ENCODE measurements around the gene SOCS7. TPM values are rescaled to one million over a fixed set of nuclear protein-coding genes. Genes with fewer than 3 reads are reported as not detected.

SOCS7 gene
- total and polyA plus RNA-seq, 2 experiments from 2014 or later, result 2.7 to 15.9 TPM

GRCh38 chr17:38440614-38441397, 89.2 kb downstream of the SOCS7 start:
- H3K36me3 ChIP-seq (replicated peaks; ENCODE audit: insufficient read depth, low read depth), result no peaks in the 10 kb centered on the region
- H3K27ac ChIP-seq, result no peak overlapping the region
- H2AFZ ChIP-seq, result no peak overlapping the region
- TF ChIP-seq EZH2phosphoT487 (IDR thresholded peaks at IDR 0.05; ENCODE audit: low read depth, severe bottlenecking, unreplicated experiment) (no peak), EZH2 (IDR thresholded peaks at IDR 0.05; ENCODE audit: borderline replicate concordance) (no peak), CTCF (IDR thresholded peaks at IDR 0.05; ENCODE audit: poor library complexity) (no peak)
- no peaks in the 10 kb centered on the region for H3K79me2 ChIP-seq
- no peaks in the 10 kb centered on the region for H3K9me2 ChIP-seq (replicated peaks; ENCODE audit: insufficient read depth)
- 81% methylated on average over 14 of the region's 16 CpGs for WGBS (ENCODE audit: low lambda C conversion rate, missing lambda C conversion rate)
- H4K20me1 ChIP-seq (ENCODE audit: insufficient read depth, poor library complexity, severe bottlenecking), result peaks cover 7% of the 10 kb centered on the region
- H3K27me3 ChIP-seq, result no peaks in the 10 kb centered on the region
- no peak for DNase-seq (ENCODE audit: low spot score)
- no peaks in the 10 kb centered on the region for H3K9me3 ChIP-seq (ENCODE audit: low read depth)
- no peak overlapping the region for H3K4me3 ChIP-seq
- H3K4me1 ChIP-seq (ENCODE audit: insufficient read depth), result no peaks in the 10 kb centered on the region
- no peak overlapping the region for H3K4me2 ChIP-seq

GRCh38 chr17:38441429-38442061, 89.9 kb downstream of the SOCS7 start:
- H3K27me3 ChIP-seq, result no peaks in the 10 kb centered on the region

GRCh38 chr17:38442548-38442947, 90.9 kb downstream of the SOCS7 start:
- H3K36me3 ChIP-seq (replicated peaks; ENCODE audit: insufficient read depth, low read depth), result no peaks in the 10 kb centered on the region
- no peak overlapping the region for H3K4me2 ChIP-seq
- DNase-seq (ENCODE audit: low spot score), result no peak
- H3K4me1 ChIP-seq (ENCODE audit: insufficient read depth), result peaks cover under 1% of the 10 kb centered on the region
- WGBS (ENCODE audit: low lambda C conversion rate, missing lambda C conversion rate), result 84% methylated on average over 4 of the region's 4 CpGs
- no peaks in the 10 kb centered on the region for H3K9me2 ChIP-seq (replicated peaks; ENCODE audit: insufficient read depth)
- no peak overlapping the region for H2AFZ ChIP-seq
- no peaks in the 10 kb centered on the region for H3K27me3 ChIP-seq
- no peaks in the 10 kb centered on the region for H3K9me3 ChIP-seq (ENCODE audit: low read depth)
- TF ChIP-seq EZH2 (IDR thresholded peaks at IDR 0.05; ENCODE audit: borderline replicate concordance), result no peak
- TF ChIP-seq EZH2phosphoT487 (IDR thresholded peaks at IDR 0.05; ENCODE audit: low read depth, severe bottlenecking, unreplicated experiment), result no peak
- no peak for TF ChIP-seq CTCF (IDR thresholded peaks at IDR 0.05; ENCODE audit: poor library complexity)
- no peak overlapping the region for H3K4me3 ChIP-seq
- H3K79me2 ChIP-seq, result no peaks in the 10 kb centered on the region
- peaks cover 4% of the 10 kb centered on the region for H4K20me1 ChIP-seq (ENCODE audit: insufficient read depth, poor library complexity, severe bottlenecking)
- no peak overlapping the region for H3K27ac ChIP-seq

More at GRCh38 chr17:38441429-38442061, 89.9 kb downstream of the SOCS7 start:
- DNase-seq (ENCODE audit: low spot score), result no peak
- no peak overlapping the region for H3K4me3 ChIP-seq
- H3K4me2 ChIP-seq, result no peak overlapping the region
- H3K79me2 ChIP-seq, result no peaks in the 10 kb centered on the region
- H3K36me3 ChIP-seq (replicated peaks; ENCODE audit: insufficient read depth, low read depth), result no peaks in the 10 kb centered on the region
- H3K9me3 ChIP-seq (ENCODE audit: low read depth), result no peaks in the 10 kb centered on the region
- TF ChIP-seq EZH2phosphoT487 (IDR thresholded peaks at IDR 0.05; ENCODE audit: low read depth, severe bottlenecking, unreplicated experiment) (no peak), EZH2 (IDR thresholded peaks at IDR 0.05; ENCODE audit: borderline replicate concordance) (no peak), CTCF (IDR thresholded peaks at IDR 0.05; ENCODE audit: poor library complexity) (no peak)
- no peak overlapping the region for H3K27ac ChIP-seq
- no peak overlapping the region for H2AFZ ChIP-seq
- H3K4me1 ChIP-seq (ENCODE audit: insufficient read depth), result no peaks in the 10 kb centered on the region
- peaks cover 4% of the 10 kb centered on the region for H4K20me1 ChIP-seq (ENCODE audit: insufficient read depth, poor library complexity, severe bottlenecking)
- WGBS (ENCODE audit: low lambda C conversion rate, missing lambda C conversion rate), result 82% methylated on average over 9 of the region's 9 CpGs
- no peaks in the 10 kb centered on the region for H3K9me2 ChIP-seq (replicated peaks; ENCODE audit: insufficient read depth)

Data from hepatocyte (in vitro differentiated cells).